ENCODE data around the gene SEMA5A.

Gene SEMA5A

DNA sequence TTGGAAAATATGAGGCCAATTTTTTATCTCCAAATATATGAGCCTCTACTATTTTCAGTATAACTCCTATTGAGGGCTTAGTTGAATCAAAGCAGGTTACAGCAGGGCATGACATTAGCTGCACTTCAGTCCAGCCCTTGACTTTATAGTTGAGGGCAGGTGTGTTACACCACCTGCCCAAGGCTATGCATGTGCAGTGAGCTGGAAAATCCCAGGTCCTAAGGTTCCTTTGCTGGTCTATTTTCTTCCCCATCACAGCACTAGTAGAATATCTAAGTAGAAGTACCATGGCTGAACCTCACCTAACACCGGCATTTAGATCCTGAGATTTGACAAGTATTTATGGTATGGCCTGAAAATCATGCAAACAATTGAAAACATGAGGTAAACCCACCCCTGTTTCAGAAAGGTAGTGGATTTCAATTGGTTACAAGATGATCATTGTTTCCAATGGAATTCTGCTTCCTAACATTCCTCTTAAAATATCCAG lies 201.1 kb downstream of the SEMA5A start:
- no peak for DNase-seq
- TF ChIP-seq POLR2A (IDR thresholded peaks at IDR 0.05; ENCODE audit: low read length) (no peak), GATA1 (IDR thresholded peaks at IDR 0.05; ENCODE audit: low read depth, low read length) (no peak)

DNA sequence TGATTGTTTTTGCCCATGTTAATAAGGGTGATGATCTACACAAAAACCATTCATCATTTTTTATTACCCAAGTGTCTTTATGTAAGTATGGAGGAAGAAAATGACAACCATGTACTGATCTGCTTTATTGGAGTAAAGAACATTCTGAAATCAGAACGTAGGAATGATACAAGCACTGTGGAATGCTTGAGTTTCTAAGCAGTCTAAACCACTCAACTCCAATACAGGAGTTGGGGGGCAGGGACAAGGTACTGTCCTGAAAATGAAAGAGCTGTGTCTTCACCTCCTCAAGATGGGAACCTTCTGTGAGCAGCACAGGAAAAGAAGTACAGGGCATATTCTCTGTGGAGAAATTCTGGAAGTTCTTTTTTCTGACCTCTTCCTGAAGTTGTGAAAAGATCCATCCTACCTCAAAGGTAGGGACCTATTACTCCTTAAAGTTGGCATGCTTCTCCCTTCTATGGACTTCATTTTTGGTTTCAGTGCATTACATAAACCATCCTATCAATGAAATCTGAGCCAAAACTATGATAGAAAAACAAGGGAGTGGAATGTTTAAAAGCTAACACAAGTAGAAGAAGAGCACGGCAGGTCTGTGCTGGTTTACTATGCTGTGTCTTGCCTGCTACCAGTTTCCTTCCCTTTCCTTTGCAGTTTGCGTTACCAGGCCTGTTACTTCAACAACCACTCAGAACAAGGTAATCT lies 202.6 kb downstream of the SEMA5A start:
- TF ChIP-seq GATA1 (IDR thresholded peaks at IDR 0.05; ENCODE audit: low read depth, low read length) (no peak), POLR2A (IDR thresholded peaks at IDR 0.05; ENCODE audit: low read length) (no peak)
- DNase-seq, result no peak

DNA sequence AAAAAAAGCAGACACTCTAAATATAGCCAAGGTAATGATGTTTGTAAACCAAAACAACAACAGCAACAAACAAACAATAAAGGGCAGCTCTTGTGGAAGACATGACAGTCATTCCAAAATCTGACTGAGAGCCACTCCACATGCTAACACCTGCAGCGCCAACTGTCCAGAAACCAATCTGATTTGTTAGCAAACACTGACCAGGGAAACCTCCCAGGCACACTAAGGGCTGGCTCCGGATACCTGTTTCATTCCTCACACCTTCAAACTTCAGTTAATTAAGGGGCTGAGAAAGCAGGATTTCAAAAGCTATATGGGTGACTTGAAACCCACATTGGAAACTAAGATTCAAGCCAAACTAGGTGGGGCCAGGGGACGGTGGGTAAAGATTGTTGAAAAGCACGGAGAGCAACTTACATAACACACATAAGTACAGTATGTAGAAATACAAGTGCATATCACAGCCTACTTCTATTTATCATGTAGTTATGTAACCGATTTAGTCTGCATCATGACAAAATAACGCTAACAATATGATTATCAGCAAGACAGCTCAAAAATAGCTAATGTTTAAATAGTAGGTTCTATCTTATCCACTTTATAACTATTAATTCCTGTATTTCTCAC lies 203.6 kb downstream of the SEMA5A start:
- TF ChIP-seq POLR2A (IDR thresholded peaks at IDR 0.05; ENCODE audit: low read length), result no peak
- no peak for TF ChIP-seq GATA1 (IDR thresholded peaks at IDR 0.05; ENCODE audit: low read depth, low read length)
- DNase-seq, result no peak

DNA sequence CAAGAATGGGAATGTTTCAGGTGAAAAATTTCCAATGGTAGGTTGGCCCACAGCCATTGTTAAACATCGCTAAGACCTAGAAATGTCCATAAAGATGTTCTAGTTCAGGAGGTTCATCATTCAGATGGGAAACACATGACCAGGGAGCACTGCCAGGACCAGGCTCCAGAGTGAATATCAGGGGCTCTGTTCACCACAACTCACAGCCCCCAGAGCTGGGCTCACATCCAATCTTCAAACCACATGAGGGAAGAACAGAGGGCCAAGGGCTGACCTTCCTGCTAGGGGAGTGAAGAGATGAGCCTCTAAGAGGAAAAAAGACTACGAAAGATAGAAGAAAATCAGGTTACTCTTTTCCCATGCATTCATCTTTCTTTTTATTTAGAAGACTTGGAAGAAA lies 205.8 kb downstream of the SEMA5A start:
- TF ChIP-seq POLR2A (IDR thresholded peaks at IDR 0.05; ENCODE audit: low read length) (no peak), GATA1 (IDR thresholded peaks at IDR 0.05; ENCODE audit: low read depth, low read length) (no peak)
- DNase-seq, result no peak

DNA sequence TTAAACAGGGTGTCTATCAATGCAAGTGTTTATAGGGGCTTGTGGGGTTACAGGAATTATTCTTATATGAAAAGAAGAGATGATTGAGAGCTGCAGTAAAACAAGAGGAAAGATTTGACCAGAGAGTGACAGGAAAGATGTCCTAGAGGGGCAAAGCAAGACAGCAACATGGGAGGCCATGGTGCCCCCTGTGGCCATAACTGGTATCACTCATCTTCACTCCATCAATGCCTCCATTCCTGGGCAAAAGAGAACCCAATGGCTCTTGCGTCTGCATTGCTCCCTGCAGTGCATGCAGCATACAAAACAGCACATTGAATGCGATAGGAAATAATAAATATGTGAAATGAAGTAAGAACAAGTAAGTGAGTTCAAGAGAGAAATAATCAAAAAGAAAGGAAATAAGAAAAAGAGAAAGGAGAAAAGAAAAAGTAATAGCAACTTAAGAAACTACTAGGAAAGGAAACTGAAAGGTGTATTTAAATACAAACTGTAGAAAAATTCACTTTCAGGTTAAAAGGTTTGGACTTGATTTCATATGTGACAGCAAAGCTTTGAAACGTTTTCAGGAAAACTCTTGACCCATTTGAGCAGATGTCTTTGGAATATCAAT lies 206.6 kb downstream of the SEMA5A start:
- no peak for TF ChIP-seq GATA1 (IDR thresholded peaks at IDR 0.05; ENCODE audit: low read depth, low read length)
- TF ChIP-seq POLR2A (IDR thresholded peaks at IDR 0.05; ENCODE audit: low read length), result no peak
- DNase-seq, result peak; percentile 15 to 27

- no peak for DNase-seq
- TF ChIP-seq POLR2A (IDR thresholded peaks at IDR 0.05; ENCODE audit: low read length), result no peak
- no peak for TF ChIP-seq GATA1 (IDR thresholded peaks at IDR 0.05; ENCODE audit: low read depth, low read length)
Measured at GRCh38 chr5:9338796-9339195, 207.1 kb downstream of the SEMA5A start.

DNA sequence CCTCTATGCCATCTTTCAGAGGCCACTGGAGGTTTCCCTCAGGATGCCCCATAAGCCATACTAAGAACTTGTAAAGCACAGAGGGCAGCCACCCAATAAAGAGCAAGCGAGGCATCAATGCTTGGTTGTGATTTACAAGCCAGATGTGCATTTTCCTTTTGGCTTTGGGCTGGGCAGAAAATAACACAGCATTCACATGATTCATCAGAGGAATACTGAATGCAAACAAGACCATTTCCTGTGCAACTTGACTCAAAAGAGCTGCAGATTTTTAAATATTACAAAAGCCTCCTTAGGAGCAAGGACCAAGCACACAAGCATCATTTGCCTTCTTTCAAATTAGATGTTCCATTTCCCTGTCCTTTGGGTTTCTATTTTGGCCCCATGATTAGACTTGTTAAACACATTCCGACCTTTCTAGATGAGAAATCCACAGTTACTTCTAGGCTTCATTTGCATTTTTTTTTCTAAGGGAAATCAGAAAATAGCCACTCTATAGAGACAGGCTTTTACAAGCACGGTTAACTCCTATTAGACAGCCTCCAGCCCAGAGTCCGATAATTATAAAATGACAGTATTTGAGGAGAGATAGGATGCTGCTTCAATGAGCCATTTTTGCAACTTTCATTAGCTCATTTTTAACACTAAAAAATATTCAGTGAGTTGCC lies 207.8 kb downstream of the SEMA5A start:
- no peak for DNase-seq
- no peak for TF ChIP-seq GATA1 (IDR thresholded peaks at IDR 0.05; ENCODE audit: low read depth, low read length)
- TF ChIP-seq POLR2A (IDR thresholded peaks at IDR 0.05; ENCODE audit: low read length), result no peak

GRCh38 chr5:9335754-9336495 lies 209.9 kb downstream of the SEMA5A start:
- DNase-seq, result no peak
- TF ChIP-seq GATA1 (IDR thresholded peaks at IDR 0.05; ENCODE audit: low read depth, low read length) (no peak), POLR2A (IDR thresholded peaks at IDR 0.05; ENCODE audit: low read length) (no peak)

GRCh38 chr5:9335269-9335668 lies 210.6 kb downstream of the SEMA5A start:
- no peak for DNase-seq
- TF ChIP-seq GATA1 (IDR thresholded peaks at IDR 0.05; ENCODE audit: low read depth, low read length), result no peak
- no peak for TF ChIP-seq POLR2A (IDR thresholded peaks at IDR 0.05; ENCODE audit: low read length)

GRCh38 chr5:9332026-9332425 lies 213.8 kb downstream of the SEMA5A start:
- TF ChIP-seq GATA1 (IDR thresholded peaks at IDR 0.05; ENCODE audit: low read depth, low read length), result no peak
- no peak for TF ChIP-seq POLR2A (IDR thresholded peaks at IDR 0.05; ENCODE audit: low read length)
- DNase-seq, result no peak

- TF ChIP-seq POLR2A (IDR thresholded peaks at IDR 0.05; ENCODE audit: low read length) (no peak), GATA1 (IDR thresholded peaks at IDR 0.05; ENCODE audit: low read depth, low read length) (no peak)
- DNase-seq, result no peak
Measured at GRCh38 chr5:9331372-9331771, 214.5 kb downstream of the SEMA5A start.

GRCh38 chr5:9329125-9329524 lies 216.8 kb downstream of the SEMA5A start:
- no peak for TF ChIP-seq GATA1 (IDR thresholded peaks at IDR 0.05; ENCODE audit: low read depth, low read length)
- TF ChIP-seq POLR2A (IDR thresholded peaks at IDR 0.05; ENCODE audit: low read length), result no peak
- DNase-seq, result no peak

DNA sequence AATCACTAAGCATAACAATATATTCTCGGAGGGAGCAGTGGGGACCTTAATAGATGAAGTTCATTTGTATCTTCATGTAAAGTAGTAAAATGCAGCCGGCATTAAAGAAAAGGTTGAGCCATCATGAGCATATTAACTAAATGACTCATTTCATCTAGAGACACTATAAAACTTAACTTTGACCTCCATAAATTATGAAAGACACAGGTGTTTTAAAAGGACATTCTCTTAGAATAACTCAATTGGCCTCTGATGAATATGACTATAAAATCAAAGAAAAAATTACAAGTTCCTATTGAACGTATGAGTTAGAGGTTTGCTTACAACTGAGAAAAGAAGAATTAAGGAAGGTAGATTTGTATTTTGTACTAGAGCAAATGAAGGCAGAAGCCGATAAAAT lies 220.3 kb downstream of the SEMA5A start:
- no peak for TF ChIP-seq POLR2A (IDR thresholded peaks at IDR 0.05; ENCODE audit: low read length)
- DNase-seq, result no peak

Measured in erythroblast (primary cell).